ENCODE measurements around the gene C10orf95. TPM values are rescaled to one million over a fixed set of nuclear protein-coding genes. Genes with fewer than 3 reads are reported as not detected.

C10orf95 gene
- total and polyA plus RNA-seq, 2 of the 13 experiments (the other 11 are each of a cell fraction or from before 2014, with no cell fraction given), result 0.05 to 0.07 TPM

DNA sequence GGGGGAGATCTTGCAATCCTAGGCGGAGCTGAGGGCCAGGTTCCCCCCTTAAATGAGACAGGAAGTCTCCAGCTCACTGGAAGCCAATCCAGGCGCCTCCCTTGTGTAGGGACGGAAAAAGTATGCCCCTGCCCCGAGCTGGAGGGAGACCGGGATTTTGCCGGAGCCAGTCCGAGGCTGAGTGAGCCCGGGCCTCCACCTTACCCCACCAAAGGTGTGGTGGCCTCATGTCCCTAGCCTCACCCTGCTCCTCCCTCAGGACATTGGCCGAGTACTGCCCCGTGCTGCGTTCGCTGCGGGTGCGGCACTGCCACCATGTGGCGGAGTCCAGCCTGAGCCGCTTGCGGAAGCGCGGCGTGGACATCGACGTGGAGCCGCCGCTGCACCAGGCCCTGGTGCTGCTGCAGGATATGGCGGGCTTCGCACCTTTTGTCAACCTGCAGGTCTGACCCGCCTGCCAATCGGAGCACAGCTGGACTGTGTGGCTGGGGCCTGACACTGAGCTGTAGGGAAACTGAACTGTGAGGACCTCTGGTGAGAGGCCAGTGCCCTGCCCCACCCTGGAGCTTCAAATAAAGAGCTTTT is 28.7 kb downstream of the C10orf95 start (continued):
- no peak; the same call in 1 of the 2 replicates for TF ChIP-seq ZNF839 (CRISPR knock-in tag; IDR thresholded peaks at IDR 0.05; ENCODE audit: borderline replicate concordance)
- TF ChIP-seq SRF (IDR thresholded peaks at IDR 0.05; ENCODE audit: low read depth, low read length), result no peak
- 0 out of 2 replicates have a peak, but pooled peaks have one; percentile 47 for TF ChIP-seq ZNF160 (CRISPR knock-in tag; IDR thresholded peaks at IDR 0.05)
- TF ChIP-seq MZF1 (CRISPR knock-in tag; IDR thresholded peaks at IDR 0.05; ENCODE audit: borderline replicate concordance), result 0 out of 2 replicates have a peak, but pooled peaks have one; percentile 51
- TF ChIP-seq ZNF432 (CRISPR knock-in tag; IDR thresholded peaks at IDR 0.05; ENCODE audit: borderline replicate concordance), result no peak
- 0 out of 2 replicates have a peak, but pooled peaks have one; percentile 58 for TF ChIP-seq ZNF12 (CRISPR knock-in tag; IDR thresholded peaks at IDR 0.05)
- no peak; a peak in 1 of 4 replicates for TF ChIP-seq POLR2A (IDR thresholded peaks at IDR 0.05; ENCODE audit: insufficient read depth in 1 of 2, low read depth in 2 of 2, low read length in 2 of 2)
- TF ChIP-seq JUN (CRISPR knock-in tag; IDR thresholded peaks at IDR 0.05), result peak; percentile 73; the same call in 1 of the 2 replicates
- 0 out of 2 replicates have a peak, but pooled peaks have one; percentile 30 for TF ChIP-seq NFE2L1 (CRISPR knock-in tag; IDR thresholded peaks at IDR 0.05; ENCODE audit: borderline replicate concordance)
- no peak for TF ChIP-seq ZNF224 (CRISPR knock-in tag; IDR thresholded peaks at IDR 0.05)
- no peak for TF ChIP-seq AGO2 (optimal IDR thresholded peaks at IDR 0.05; ENCODE audit: low read depth, low read length)
- TF ChIP-seq, protein P1, sequence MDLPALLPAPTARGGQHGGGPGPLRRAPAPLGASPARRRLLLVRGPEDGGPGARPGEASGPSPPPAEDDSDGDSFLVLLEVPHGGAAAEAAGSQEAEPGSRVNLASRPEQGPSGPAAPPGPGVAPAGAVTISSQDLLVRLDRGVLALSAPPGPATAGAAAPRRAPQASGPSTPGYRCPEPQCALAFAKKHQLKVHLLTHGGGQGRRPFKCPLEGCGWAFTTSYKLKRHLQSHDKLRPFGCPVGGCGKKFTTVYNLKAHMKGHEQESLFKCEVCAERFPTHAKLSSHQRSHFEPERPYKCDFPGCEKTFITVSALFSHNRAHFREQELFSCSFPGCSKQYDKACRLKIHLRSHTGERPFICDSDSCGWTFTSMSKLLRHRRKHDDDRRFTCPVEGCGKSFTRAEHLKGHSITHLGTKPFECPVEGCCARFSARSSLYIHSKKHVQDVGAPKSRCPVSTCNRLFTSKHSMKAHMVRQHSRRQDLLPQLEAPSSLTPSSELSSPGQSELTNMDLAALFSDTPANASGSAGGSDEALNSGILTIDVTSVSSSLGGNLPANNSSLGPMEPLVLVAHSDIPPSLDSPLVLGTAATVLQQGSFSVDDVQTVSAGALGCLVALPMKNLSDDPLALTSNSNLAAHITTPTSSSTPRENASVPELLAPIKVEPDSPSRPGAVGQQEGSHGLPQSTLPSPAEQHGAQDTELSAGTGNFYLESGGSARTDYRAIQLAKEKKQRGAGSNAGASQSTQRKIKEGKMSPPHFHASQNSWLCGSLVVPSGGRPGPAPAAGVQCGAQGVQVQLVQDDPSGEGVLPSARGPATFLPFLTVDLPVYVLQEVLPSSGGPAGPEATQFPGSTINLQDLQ (CRISPR knock-in tag; IDR thresholded peaks at IDR 0.05), result no peak
- peak; percentile 86 for TF ChIP-seq GABPB1 (CRISPR knock-in tag; IDR thresholded peaks at IDR 0.05)
- no peak for TF ChIP-seq GTF2F1 (IDR thresholded peaks at IDR 0.05; ENCODE audit: low read length)
- TF ChIP-seq ZSCAN5A (CRISPR knock-in tag; IDR thresholded peaks at IDR 0.05; ENCODE audit: borderline replicate concordance), result no peak
- no peak for TF ChIP-seq FOXA1 (IDR thresholded peaks at IDR 0.05)
- peak; percentile 50; the same call in 1 of the 2 replicates for TF ChIP-seq FOXA1 (CRISPR knock-in tag; IDR thresholded peaks at IDR 0.05)
- TF ChIP-seq GMEB1 (CRISPR knock-in tag; IDR thresholded peaks at IDR 0.05; ENCODE audit: borderline replicate concordance), result peak; percentile 71; the same call in 1 of the 2 replicates
- no peak for TF ChIP-seq ZNF326 (CRISPR knock-in tag; IDR thresholded peaks at IDR 0.05; ENCODE audit: borderline replicate concordance)
- TF ChIP-seq MXD4 (CRISPR knock-in tag; IDR thresholded peaks at IDR 0.05), result peak; percentile 81; the same call in 1 of the 2 replicates
- 0 out of 2 replicates have a peak, but pooled peaks have one; percentile 56 for TF ChIP-seq PCBP1 (IDR thresholded peaks at IDR 0.05; ENCODE audit: borderline replicate concordance, low read depth, low read length)
- TF ChIP-seq ERF (CRISPR knock-in tag; IDR thresholded peaks at IDR 0.05), result peak; percentile 87
- TF ChIP-seq ZNF644 (CRISPR knock-in tag; IDR thresholded peaks at IDR 0.05; ENCODE audit: low read depth), result peak; percentile 53; the same call in 1 of the 2 replicates
- TF ChIP-seq, protein P2, sequence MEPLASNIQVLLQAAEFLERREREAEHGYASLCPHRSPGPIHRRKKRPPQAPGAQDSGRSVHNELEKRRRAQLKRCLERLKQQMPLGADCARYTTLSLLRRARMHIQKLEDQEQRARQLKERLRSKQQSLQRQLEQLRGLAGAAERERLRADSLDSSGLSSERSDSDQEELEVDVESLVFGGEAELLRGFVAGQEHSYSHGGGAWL (CRISPR knock-in tag; IDR thresholded peaks at IDR 0.05), result peak; percentile 92
